ENCODE results near the gene CLEC6A. TPM values are rescaled to one million over a fixed set of nuclear protein-coding genes. Genes with fewer than 3 reads are reported as not detected.

Gene CLEC6A
- total RNA-seq, 1 donor from 2014 or later = under 0.01 TPM

- Histone ChIP-seq H3K4me3 (ENCODE audit: low read depth, low read length) (no peak overlapping the region), H3K27me3 (ENCODE audit: control insufficient read depth, insufficient read depth, low read length) (no peaks in the 10 kb centered on the region), H3K36me3 (ENCODE audit: control insufficient read depth, insufficient read depth, low read length) (no peaks in the 10 kb centered on the region)
- FAIRE-seq (no peak), DNase-seq (ENCODE audit: low read depth) (no peak)
- TF ChIP-seq, protein P1, sequence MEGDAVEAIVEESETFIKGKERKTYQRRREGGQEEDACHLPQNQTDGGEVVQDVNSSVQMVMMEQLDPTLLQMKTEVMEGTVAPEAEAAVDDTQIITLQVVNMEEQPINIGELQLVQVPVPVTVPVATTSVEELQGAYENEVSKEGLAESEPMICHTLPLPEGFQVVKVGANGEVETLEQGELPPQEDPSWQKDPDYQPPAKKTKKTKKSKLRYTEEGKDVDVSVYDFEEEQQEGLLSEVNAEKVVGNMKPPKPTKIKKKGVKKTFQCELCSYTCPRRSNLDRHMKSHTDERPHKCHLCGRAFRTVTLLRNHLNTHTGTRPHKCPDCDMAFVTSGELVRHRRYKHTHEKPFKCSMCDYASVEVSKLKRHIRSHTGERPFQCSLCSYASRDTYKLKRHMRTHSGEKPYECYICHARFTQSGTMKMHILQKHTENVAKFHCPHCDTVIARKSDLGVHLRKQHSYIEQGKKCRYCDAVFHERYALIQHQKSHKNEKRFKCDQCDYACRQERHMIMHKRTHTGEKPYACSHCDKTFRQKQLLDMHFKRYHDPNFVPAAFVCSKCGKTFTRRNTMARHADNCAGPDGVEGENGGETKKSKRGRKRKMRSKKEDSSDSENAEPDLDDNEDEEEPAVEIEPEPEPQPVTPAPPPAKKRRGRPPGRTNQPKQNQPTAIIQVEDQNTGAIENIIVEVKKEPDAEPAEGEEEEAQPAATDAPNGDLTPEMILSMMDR (IDR thresholded peaks at IDR 0.05; ENCODE audit: insufficient read depth, low read length, severe bottlenecking) = no peak
These were observed 62.2 kb downstream of the CLEC6A start for GRCh38 chr12:8517971-8518370.

GRCh38 chr12:8519171-8519570, 63.4 kb downstream of the CLEC6A start:
- Histone ChIP-seq H3K36me3 (ENCODE audit: control insufficient read depth, insufficient read depth, low read length) (no peaks in the 10 kb centered on the region), H3K27me3 (ENCODE audit: control insufficient read depth, insufficient read depth, low read length) (no peaks in the 10 kb centered on the region), H3K4me3 (ENCODE audit: low read depth, low read length) (no peak overlapping the region)
- FAIRE-seq = no peak
- TF ChIP-seq, protein P1 (IDR thresholded peaks at IDR 0.05; ENCODE audit: insufficient read depth, low read length, severe bottlenecking) = no peak
- no peak for DNase-seq (ENCODE audit: low read depth)

DNA sequence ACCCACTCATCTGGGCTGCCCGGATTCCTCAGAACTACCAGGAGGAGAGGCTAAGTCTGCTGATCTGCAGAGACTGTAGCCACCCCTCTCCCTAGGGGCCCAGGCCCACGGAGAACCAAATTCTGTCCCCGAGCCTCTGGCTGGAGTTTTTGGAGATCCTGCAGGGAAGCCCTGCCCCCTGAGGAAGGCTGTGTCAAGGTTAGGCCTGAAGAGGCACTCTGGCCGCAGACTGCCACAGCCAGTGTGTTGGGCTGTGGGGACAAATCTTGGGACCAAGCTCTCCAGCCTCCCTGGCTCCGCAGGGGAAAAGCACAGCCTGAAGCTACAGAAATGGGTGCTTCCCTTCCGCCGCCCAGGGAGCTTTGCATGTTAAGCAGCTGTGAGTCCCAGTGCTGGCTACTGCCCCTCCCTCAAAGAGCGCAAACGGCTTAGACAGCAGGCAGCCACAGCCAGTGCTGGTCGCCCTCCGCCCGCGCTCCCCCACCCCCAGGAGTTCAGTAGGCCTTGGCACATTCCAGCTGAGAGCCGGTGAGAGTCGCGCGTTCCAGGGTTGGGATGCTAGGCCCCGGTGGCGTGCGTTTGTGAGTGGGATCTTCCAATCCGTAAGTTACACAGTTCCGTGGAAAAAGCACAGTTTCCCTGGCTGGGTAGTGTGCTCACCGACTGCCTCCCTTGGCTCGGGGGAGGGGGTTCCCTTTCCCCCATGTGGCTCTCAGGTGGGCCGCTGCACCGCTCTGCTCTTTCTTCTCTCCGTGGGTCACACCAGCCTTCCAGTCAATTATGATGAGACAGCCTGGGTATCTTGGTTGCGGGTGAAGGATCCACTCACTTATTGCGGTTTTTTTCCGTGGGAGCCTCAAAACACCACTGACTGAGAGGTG, 71.7 kb downstream of the CLEC6A start:
- Histone ChIP-seq H3K27me3 (ENCODE audit: control insufficient read depth, insufficient read depth, low read length) (no peaks in the 10 kb centered on the region), H3K4me3 (ENCODE audit: low read depth, low read length) (no peak overlapping the region), H3K36me3 (ENCODE audit: control insufficient read depth, insufficient read depth, low read length) (no peaks in the 10 kb centered on the region)
- no peak for FAIRE-seq
- DNase-seq (ENCODE audit: low read depth) = no peak
- TF ChIP-seq, protein P1 (IDR thresholded peaks at IDR 0.05; ENCODE audit: insufficient read depth, low read length, severe bottlenecking) = no peak

Other genes starting within 250 kb of the CLEC6A start
- not detected in 2 replicates for gene FAM90A1, start 228.3 kb upstream of the CLEC6A start, total RNA-seq
- not detected in 2 replicates for gene CLEC4D, start 57.5 kb downstream of the CLEC6A start, total RNA-seq
- not detected in 2 replicates for gene CLEC4E, start 84.9 kb downstream of the CLEC6A start, total RNA-seq
- gene AICDA, start 156.9 kb downstream of the CLEC6A start, total RNA-seq = not detected in 2 replicates
- gene MFAP5, start 206.9 kb downstream of the CLEC6A start, total RNA-seq = 6.6 and 9.0 TPM in 2 replicates
- gene RIMKLB, start 242.0 kb downstream of the CLEC6A start, total RNA-seq = 36.7 and 42.6 TPM in 2 replicates

All from bronchial epithelial cell (primary cell).